Caco-2 (cell line): ENCODE data around the gene DGKB. TPM values are rescaled to one million over a fixed set of nuclear protein-coding genes. Genes with fewer than 3 reads are reported as not detected.

Source experiments
- BruUV-seq: library from RNA; stranded (reverse); fragments of 400-500 nt; replicated peaks from 2 replicates; lab custom pipeline; 2021; lab: Mats Ljungman, UMichigan
- CTCF ChIA-PET: fragments of 300-600 bp; sonication (Branson Sonifier 250); formaldehyde crosslinking; loops from one replicate; lab custom pipeline; 2022; ENCODE audit warnings: antibody characterized with exemption; lab: Charles Lee
- POLR2A ChIA-PET: fragments of 300-600 bp; sonication (Branson Sonifier 250); formaldehyde crosslinking; loops from one replicate; lab custom pipeline; 2022; ENCODE audit warnings: antibody characterized with exemption; lab: Charles Lee
- DNase-seq, 2 experiments: peaks; one replicate each; pipeline versions ENCODE4 v3.0.0 to v3.0.0-alpha.2; 2020 to 2022
- H3K27me3 ChIP-seq: replicated peaks from 2 replicates; pipeline ENCODE4 v1.6.0; 2011; ENCODE audit warnings: low read length; ENCODE audit not compliant: control insufficient read depth, insufficient read depth
- H3K36me3 ChIP-seq: 2 replicates; pipeline ENCODE4 v1.5.1; 2011; ENCODE audit warnings: low read length; ENCODE audit not compliant: control insufficient read depth, insufficient read depth
- H3K4me1 ChIP-seq: fragments of 250-450 bp; sonication (Bioruptor Pico); 2 replicates; pipeline ENCODE4 v1.5.1; 2020; ENCODE audit warnings: mild to moderate bottlenecking
- H3K4me3 ChIP-seq: 2 replicates; pipeline ENCODE4 v1.5.1; 2011; ENCODE audit warnings: low read depth, mild to moderate bottlenecking, control low read depth, low read length
- H3K9me3 ChIP-seq: fragments of 250-450 bp; sonication (Bioruptor Pico); 2 replicates; pipeline ENCODE4 v1.5.1; 2020; ENCODE audit warnings: mild to moderate bottlenecking, moderate library complexity
- H3K27ac Mint-ChIP-seq: one replicate; pipeline ENCODE4 v1.8.0; 2022; ENCODE audit warnings: mixed read lengths; ENCODE audit not compliant: unreplicated experiment
- H3K27me3 Mint-ChIP-seq: one replicate; pipeline ENCODE4 v1.8.0; 2022; ENCODE audit warnings: mixed read lengths; ENCODE audit not compliant: insufficient read depth, unreplicated experiment
- H3K36me3 Mint-ChIP-seq: one replicate; pipeline ENCODE4 v1.8.0; 2022; ENCODE audit warnings: mild to moderate bottlenecking, mixed read lengths; ENCODE audit not compliant: insufficient read depth, unreplicated experiment
- H3K4me1 Mint-ChIP-seq: one replicate; pipeline ENCODE4 v1.8.0; 2022; ENCODE audit warnings: low read depth, mixed read lengths; ENCODE audit not compliant: unreplicated experiment
- H3K4me3 Mint-ChIP-seq: one replicate; pipeline ENCODE4 v1.8.0; 2022; ENCODE audit warnings: mild to moderate bottlenecking, moderate library complexity, mixed read lengths; ENCODE audit not compliant: unreplicated experiment
- H3K9me3 Mint-ChIP-seq: one replicate; pipeline ENCODE4 v1.8.0; 2022; ENCODE audit warnings: mixed read lengths; ENCODE audit not compliant: unreplicated experiment
- CTCF ChIP-seq, 2 experiments: fragments of 200-600 bp in 1 of 2; IDR thresholded peaks; 1 replicate in 1 of 2; 2 replicates in 1 of 2; pipeline versions ENCODE4 v1.5.1 to v1.8.0; 2011 to 2022; ENCODE audit warnings: antibody characterized with exemption in 1 of 2, control low read depth in 1 of 2, inconsistent platforms in 1 of 2, low read depth in 1 of 2, low read length in 1 of 2, mild to moderate bottlenecking in 1 of 2, moderate library complexity in 1 of 2; ENCODE audit not compliant: insufficient read depth in 1 of 2, severe bottlenecking in 1 of 2, unreplicated experiment in 1 of 2
- intact Hi-C: fragments of 100-400 bp; cut with micrococcal nuclease; formaldehyde crosslinking; loops from one replicate; pipeline ENCODE4 v1.10.0; 2022; ENCODE audit not compliant: unreplicated experiment
- total RNA-seq: library from RNA; stranded (reverse); gene quantifications from 2 replicates; pipeline ENCODE4 v1.2.3, GENCODE V29; 2022

The DGKB gene
- total RNA-seq, 1 experiment from 2014 or later, result 0.39 TPM

GRCh38 chr7:14855033-14855794 lies 47.3 kb downstream of the DGKB start:
- H3K36me3 Mint-ChIP-seq, result no peaks in the 10 kb centered on the region
- no peak overlapping the region for H3K27ac Mint-ChIP-seq
- H3K4me3 ChIP-seq, result no peak overlapping the region
- no peaks in the 10 kb centered on the region for H3K4me1 ChIP-seq
- no peak for TF ChIP-seq CTCF (IDR thresholded peaks at IDR 0.05; ENCODE audit: insufficient read depth in 1 of 2, low read depth in 1 of 2, low read length in 1 of 2, severe bottlenecking in 1 of 2, unreplicated experiment in 1 of 2)
- H3K27me3 ChIP-seq, result no peaks in the 10 kb centered on the region; the same call in 1 of the 2 replicates
- H3K4me1 Mint-ChIP-seq, result no peaks in the 10 kb centered on the region
- DNase-seq, result no peak
- BruUV-seq, result no TSS peak
- H3K9me3 ChIP-seq, result no peaks in the 10 kb centered on the region
- H3K9me3 Mint-ChIP-seq, result no peaks in the 10 kb centered on the region
- POLR2A ChIA-PET, result no interaction called here
- no peaks in the 10 kb centered on the region for H3K27me3 Mint-ChIP-seq
- H3K36me3 ChIP-seq, result no peaks in the 10 kb centered on the region
- intact Hi-C loops, result no loop called here
- no peak overlapping the region for H3K4me3 Mint-ChIP-seq
- CTCF ChIA-PET, result no interaction called here

- H3K4me1 ChIP-seq, result no peaks in the 10 kb centered on the region
- no peak overlapping the region for H3K4me3 ChIP-seq
- BruUV-seq, result no TSS peak
- H3K4me1 Mint-ChIP-seq, result no peaks in the 10 kb centered on the region
- H3K4me3 Mint-ChIP-seq, result no peak overlapping the region
- no peak for DNase-seq
- no peaks in the 10 kb centered on the region for H3K27me3 Mint-ChIP-seq
- intact Hi-C loops, result no loop called here
- no peaks in the 10 kb centered on the region; the same call in 1 of the 2 replicates for H3K27me3 ChIP-seq
- CTCF ChIA-PET, result no interaction called here
- no peaks in the 10 kb centered on the region for H3K9me3 ChIP-seq
- H3K9me3 Mint-ChIP-seq, result no peaks in the 10 kb centered on the region
- POLR2A ChIA-PET, result no interaction called here
- H3K27ac Mint-ChIP-seq, result no peak overlapping the region
- no peaks in the 10 kb centered on the region for H3K36me3 ChIP-seq
- H3K36me3 Mint-ChIP-seq, result no peaks in the 10 kb centered on the region
- TF ChIP-seq CTCF (IDR thresholded peaks at IDR 0.05; ENCODE audit: insufficient read depth in 1 of 2, low read depth in 1 of 2, low read length in 1 of 2, severe bottlenecking in 1 of 2, unreplicated experiment in 1 of 2), result no peak
Observed at GRCh38 chr7:14854471-14854870, 48.1 kb downstream of the DGKB start.

- ChIA-PET CTCF (no interaction called here), POLR2A (no interaction called here)
- Histone ChIP-seq H3K36me3 (no peaks in the 10 kb centered on the region), H3K27me3 (no peaks in the 10 kb centered on the region; the same call in 1 of the 2 replicates), H3K4me3 (no peak overlapping the region), H3K4me1 (no peaks in the 10 kb centered on the region), H3K9me3 (no peaks in the 10 kb centered on the region)
- H3K27me3 Mint-ChIP-seq, result no peaks in the 10 kb centered on the region
- no peak for TF ChIP-seq CTCF (IDR thresholded peaks at IDR 0.05; ENCODE audit: insufficient read depth in 1 of 2, low read depth in 1 of 2, low read length in 1 of 2, severe bottlenecking in 1 of 2, unreplicated experiment in 1 of 2)
- no peak overlapping the region for H3K4me3 Mint-ChIP-seq
- intact Hi-C loops, result no loop called here
- H3K4me1 Mint-ChIP-seq, result no peaks in the 10 kb centered on the region
- BruUV-seq, result no TSS peak
- no peak for DNase-seq
- H3K36me3 Mint-ChIP-seq, result no peaks in the 10 kb centered on the region
- H3K27ac Mint-ChIP-seq, result no peak overlapping the region
- H3K9me3 Mint-ChIP-seq, result no peaks in the 10 kb centered on the region
Observed at GRCh38 chr7:14851610-14852009, 50.9 kb downstream of the DGKB start.
